Measurements from ENCODE around the gene PLCG1.

DNA sequence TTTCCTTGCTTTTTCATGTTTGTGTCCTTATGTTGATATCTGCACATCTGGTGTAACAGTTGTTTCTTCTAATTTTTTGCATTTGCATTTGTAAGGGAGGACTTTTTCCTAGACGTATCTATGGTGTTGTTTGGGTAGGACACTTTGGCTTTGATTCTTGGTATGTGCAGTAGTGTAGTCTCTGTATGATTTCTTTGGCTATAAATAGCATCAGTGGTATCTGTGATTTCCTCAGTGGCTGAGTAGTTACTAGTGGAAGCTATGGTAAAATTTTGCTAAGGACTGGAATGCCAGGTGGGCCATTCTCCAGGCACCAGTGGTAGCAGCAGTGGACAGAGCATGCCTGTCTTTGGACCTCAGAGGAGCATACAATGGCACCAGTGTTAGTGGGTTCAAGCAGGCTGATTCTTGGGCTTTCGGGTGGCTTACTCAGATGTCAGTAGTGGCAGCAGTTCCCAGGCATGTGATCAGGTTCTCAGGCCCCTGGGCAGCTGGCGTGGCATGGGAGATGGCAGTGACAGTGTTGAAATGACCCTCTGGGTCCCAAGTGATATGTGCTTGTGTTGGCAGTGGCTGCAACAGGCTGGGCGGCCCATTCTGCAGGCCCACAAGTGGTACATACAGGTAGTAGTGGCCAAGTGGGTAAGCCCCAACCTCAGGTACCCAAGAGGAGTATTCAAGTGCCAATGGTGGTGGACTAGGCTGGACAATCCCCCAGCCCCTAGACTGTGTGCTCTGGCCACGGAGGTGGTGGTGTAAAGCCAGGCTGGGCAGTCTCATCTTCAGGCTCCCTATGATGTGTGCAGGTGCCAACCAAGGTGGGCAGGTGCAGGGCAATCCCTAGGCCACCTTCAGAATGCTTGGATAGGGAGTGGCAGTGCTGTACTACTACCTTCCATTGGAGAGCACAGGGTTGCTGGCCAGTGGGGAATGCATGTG is 54.5 kb downstream of the PLCG1 start:
- TF ChIP-seq, protein P1, sequence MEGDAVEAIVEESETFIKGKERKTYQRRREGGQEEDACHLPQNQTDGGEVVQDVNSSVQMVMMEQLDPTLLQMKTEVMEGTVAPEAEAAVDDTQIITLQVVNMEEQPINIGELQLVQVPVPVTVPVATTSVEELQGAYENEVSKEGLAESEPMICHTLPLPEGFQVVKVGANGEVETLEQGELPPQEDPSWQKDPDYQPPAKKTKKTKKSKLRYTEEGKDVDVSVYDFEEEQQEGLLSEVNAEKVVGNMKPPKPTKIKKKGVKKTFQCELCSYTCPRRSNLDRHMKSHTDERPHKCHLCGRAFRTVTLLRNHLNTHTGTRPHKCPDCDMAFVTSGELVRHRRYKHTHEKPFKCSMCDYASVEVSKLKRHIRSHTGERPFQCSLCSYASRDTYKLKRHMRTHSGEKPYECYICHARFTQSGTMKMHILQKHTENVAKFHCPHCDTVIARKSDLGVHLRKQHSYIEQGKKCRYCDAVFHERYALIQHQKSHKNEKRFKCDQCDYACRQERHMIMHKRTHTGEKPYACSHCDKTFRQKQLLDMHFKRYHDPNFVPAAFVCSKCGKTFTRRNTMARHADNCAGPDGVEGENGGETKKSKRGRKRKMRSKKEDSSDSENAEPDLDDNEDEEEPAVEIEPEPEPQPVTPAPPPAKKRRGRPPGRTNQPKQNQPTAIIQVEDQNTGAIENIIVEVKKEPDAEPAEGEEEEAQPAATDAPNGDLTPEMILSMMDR (IDR thresholded peaks at IDR 0.05; ENCODE audit: extremely low read depth in 1 of 2, insufficient read depth in 1 of 2, low read depth in 1 of 2, low read length in 2 of 2), result no peak
- no peak for TF ChIP-seq POLR2AphosphoS5 (IDR thresholded peaks at IDR 0.05; ENCODE audit: insufficient read depth, low read depth, low read length)
- TF ChIP-seq EZH2 (IDR thresholded peaks at IDR 0.05; ENCODE audit: borderline replicate concordance, low read depth, low read length, severe bottlenecking), result no peak
- TF ChIP-seq POLR2A (IDR thresholded peaks at IDR 0.05; ENCODE audit: low read depth, low read length), result no peak

Data from endothelial cell of umbilical vein (primary cell).